Gastroesophageal sphincter (tissue), 4 donors: ENCODE data around the gene SLC22A7. TPM values are rescaled to one million over a fixed set of nuclear protein-coding genes. Genes with fewer than 3 reads are reported as not detected.

Experiments
- ATAC-seq: fragments of 150-250 bp; one replicate; pipeline ENCODE4 v1.9.1; 2016; ENCODE audit warnings: mild to moderate bottlenecking, moderate library complexity
- H3K27ac ChIP-seq, 4 donors: fragments of 200-600 bp; sonication (generic) in 3 of 4; 1 replicate in 3 of 4; 2 replicates in 1 of 4; pipeline ENCODE4 v1.5.1; 2016 to 2019
- H3K27me3 ChIP-seq: fragments of 200-600 bp; sonication (generic); one replicate; pipeline ENCODE4 v1.5.1; 2019
- H3K36me3 ChIP-seq, 2 donors: fragments of 200-600 bp; sonication (generic); one replicate each; pipeline ENCODE4 v1.5.1; 2019; ENCODE audit warnings: control low read depth in 1 of 2
- H3K4me1 ChIP-seq, 3 donors: fragments of 200-600 bp; sonication (generic); 1 replicate in 2 of 3; 2 replicates in 1 of 3; pipeline ENCODE4 v1.5.1; 2016 to 2019; ENCODE audit warnings: control low read depth in 2 of 3
- H3K4me3 ChIP-seq, 2 donors: fragments of 200-600 bp; sonication (generic); one replicate each; pipeline ENCODE4 v1.5.1; 2019; ENCODE audit warnings: mild to moderate bottlenecking in 1 of 2, moderate library complexity in 1 of 2
- H3K9me3 ChIP-seq, 3 donors: fragments of 200-600 bp; sonication (generic); one replicate each; pipeline ENCODE4 v1.5.1; 2017 to 2019; ENCODE audit warnings: control low read depth in 2 of 3
- CTCF ChIP-seq, 4 experiments: fragments of 200-600 bp in 2 of 4; fragments of 450-650 bp in 2 of 4; sonication (generic) in 1 of 4; IDR thresholded peaks; one replicate each; pipeline ENCODE4 v1.5.1; 2017 to 2019; ENCODE audit warnings: antibody characterized with exemption in 4 of 4, mild to moderate bottlenecking in 2 of 4, moderate library complexity in 2 of 4
- EP300 ChIP-seq: sonication (generic); formaldehyde crosslinking; IDR thresholded peaks from one replicate; pipeline ENCODE4 v1.6.1; 2017; ENCODE audit warnings: antibody characterized with exemption, mild to moderate bottlenecking
- POLR2A ChIP-seq, 2 donors: fragments of 450-650 bp; IDR thresholded peaks; one replicate each; pipeline ENCODE4 v1.6.1; 2017; ENCODE audit warnings: antibody characterized with exemption in 2 of 2, mild to moderate bottlenecking in 2 of 2, moderate library complexity in 1 of 2
- POLR2AphosphoS5 ChIP-seq: sonication (generic); formaldehyde crosslinking; IDR thresholded peaks from one replicate; pipeline ENCODE4 v1.6.1; 2017; ENCODE audit warnings: antibody characterized with exemption
- WGBS, 2 donors: methylation state at CpG; one replicate each; pipeline ENCODE4 v1.1.5; 2018; ENCODE audit warnings: low coverage in 1 of 2; 5-methylcytosine and 5-hydroxymethylcytosine counted together
- total RNA-seq, 4 donors: library from RNA; depleted of rRNA; stranded (reverse); fragments of >200 nt; gene quantifications; one replicate each; pipeline ENCODE4 v1.1.0, GENCODE V29; 2016

Gene SLC22A7
- total RNA-seq, 4 donors from 2014 or later: not detected

GRCh38 chr6:43262000-43262779 lies 35.9 kb upstream of the SLC22A7 start:
- H3K9me3 ChIP-seq: no peaks in the 10 kb centered on the region
- H3K27ac ChIP-seq: no peak overlapping the region
- WGBS, 2 donors: 72 to 85% methylated on average over 10 to 11 of the region's 14 CpGs
- H3K36me3 ChIP-seq: no peaks in the 10 kb centered on the region
- no peak for TF ChIP-seq EP300
- no peak for TF ChIP-seq CTCF (IDR thresholded peaks at IDR 0.05)
- no peak for TF ChIP-seq POLR2A (IDR thresholded peaks at IDR 0.05)
- TF ChIP-seq POLR2AphosphoS5: no peak
- no peaks in the 10 kb centered on the region for H3K4me1 ChIP-seq
- H3K27me3 ChIP-seq: peaks cover 15% of the 10 kb centered on the region
- ATAC-seq: no peak
- H3K4me3 ChIP-seq: no peak overlapping the region

DNA sequence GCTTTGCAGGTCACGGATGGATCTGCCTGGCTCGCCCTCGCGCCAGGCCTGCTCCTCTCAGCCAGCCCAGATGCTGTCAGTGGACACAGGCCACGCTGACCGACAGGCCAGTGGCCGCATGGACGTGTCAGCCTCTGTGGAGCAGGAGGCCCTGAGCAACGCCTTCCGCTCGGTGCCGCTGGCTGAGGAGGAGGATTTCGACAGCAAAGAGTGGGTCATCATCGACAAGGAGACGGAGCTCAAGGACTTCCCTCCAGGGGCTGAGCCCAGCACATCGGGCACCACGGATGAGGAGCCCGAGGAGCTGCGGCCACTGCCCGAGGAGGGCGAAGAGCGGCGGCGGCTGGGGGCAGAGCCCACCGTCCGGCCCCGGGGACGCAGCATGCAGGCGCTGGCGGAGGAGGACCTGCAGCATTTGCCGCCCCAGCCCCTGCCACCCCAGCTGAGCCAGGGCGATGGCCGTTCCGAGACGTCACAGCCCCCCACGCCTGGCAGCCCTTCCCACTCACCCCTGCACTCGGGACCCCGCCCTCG lies 35.2 kb upstream of the SLC22A7 start:
- peaks cover 0 to 4% (median 0%) of the 10 kb centered on the region in 3 donors for H3K4me1 ChIP-seq
- H3K27me3 ChIP-seq: peaks cover 10% of the 10 kb centered on the region
- ATAC-seq: no peak
- WGBS, 2 donors: 80% methylated on average over 1 of the region's 39 CpGs; no CpG with 5 or more reads in 1 of the 2 donors
- H3K36me3 ChIP-seq: no peaks in the 10 kb centered on the region
- no peak overlapping the region for H3K4me3 ChIP-seq
- no peaks in the 10 kb centered on the region for H3K9me3 ChIP-seq
- TF ChIP-seq EP300 (no peak), CTCF (IDR thresholded peaks at IDR 0.05) (no peak)
- H3K27ac ChIP-seq: no peak overlapping the region

DNA sequence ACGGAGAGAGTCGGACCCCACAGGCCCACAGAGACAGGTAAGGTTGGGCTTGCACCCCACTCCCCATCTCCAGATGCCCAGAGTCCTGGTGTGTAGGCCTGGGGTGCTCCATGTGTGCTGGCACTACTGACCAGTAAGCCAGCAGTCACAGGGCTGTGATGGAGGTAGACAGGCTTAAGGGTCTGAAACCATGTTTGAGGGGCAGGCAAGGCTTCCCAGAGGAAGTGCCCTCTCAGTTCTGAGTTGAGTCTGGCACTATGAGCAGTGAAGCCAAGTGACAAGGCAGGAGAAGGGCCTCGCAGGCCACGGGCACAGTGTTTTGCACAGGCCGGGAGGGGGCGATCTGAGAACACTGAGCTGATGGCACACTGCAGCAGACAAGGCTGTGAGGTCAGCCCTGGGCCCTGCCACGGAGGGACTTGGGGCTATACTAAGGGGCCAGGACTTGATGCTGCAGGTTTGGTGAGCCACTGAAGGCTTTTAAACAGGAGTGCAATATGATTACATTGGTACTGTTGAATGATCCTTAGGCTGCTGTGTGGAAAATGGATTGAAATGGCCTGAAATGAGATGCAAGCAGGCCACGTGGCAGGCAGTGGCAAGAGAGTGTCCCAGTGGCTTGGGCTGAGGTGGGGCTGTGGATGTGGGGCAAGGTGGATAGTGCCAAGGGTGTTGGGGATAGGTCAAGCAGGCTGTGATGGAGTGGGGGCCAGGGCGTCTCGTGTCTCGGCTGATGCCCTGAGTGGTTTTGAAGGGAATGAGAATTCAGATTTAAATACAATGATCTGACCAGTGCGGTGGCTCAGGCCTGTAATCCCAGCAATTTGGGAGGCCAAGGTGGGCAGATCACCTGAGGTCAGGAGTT lies 34.5 kb upstream of the SLC22A7 start:
- peak; percentile 78 for ATAC-seq
- H3K4me3 ChIP-seq: no peak overlapping the region
- 13 to 89% methylated on average over 3 of the region's 12 CpGs for WGBS, 2 donors
- peaks cover 0 to 11% (median 0%) of the 10 kb centered on the region in 3 donors for H3K4me1 ChIP-seq
- no peaks in the 10 kb centered on the region for H3K9me3 ChIP-seq
- no peaks in the 10 kb centered on the region for H3K36me3 ChIP-seq
- H3K27me3 ChIP-seq: peaks cover 8% of the 10 kb centered on the region
- no peak for TF ChIP-seq POLR2AphosphoS5
- peak in 3 of 4 experiments; percentile 58 to 86 (median 74) for TF ChIP-seq CTCF (IDR thresholded peaks at IDR 0.05)
- no peak for TF ChIP-seq EP300
- H3K27ac ChIP-seq: no peak overlapping the region

- 77 to 83% methylated on average over 3 to 5 of the region's 5 CpGs for WGBS, 2 donors
- no peak overlapping the region for H3K27ac ChIP-seq
- no peak for ATAC-seq
- no peak overlapping the region for H3K4me3 ChIP-seq
- TF ChIP-seq POLR2AphosphoS5 (no peak), EP300 (no peak), CTCF (IDR thresholded peaks at IDR 0.05) (no peak), POLR2A (IDR thresholded peaks at IDR 0.05) (no peak)
- peaks cover 2% of the 10 kb centered on the region for H3K27me3 ChIP-seq
- peaks cover 0 to 22% (median 9%) of the 10 kb centered on the region in 3 donors for H3K4me1 ChIP-seq
- H3K36me3 ChIP-seq: no peaks in the 10 kb centered on the region
- no peaks in the 10 kb centered on the region for H3K9me3 ChIP-seq
These were observed 33.4 kb upstream of the SLC22A7 start for GRCh38 chr6:43264599-43265145.
